ENCODE results near the gene PARD6G.

- no peak for TF ChIP-seq CTCF (IDR thresholded peaks at IDR 0.05)
- TF ChIP-seq EZH2 (IDR thresholded peaks at IDR 0.05): no peak
- no peak for TF ChIP-seq EZH2phosphoT487 (IDR thresholded peaks at IDR 0.05)
Measured at GRCh38 chr18:80259610-80260009, 12.3 kb upstream of the PARD6G start.

Measured in neural progenitor cell (in vitro differentiated cells).